Sigmoid colon (tissue), 7 donors: ENCODE results near the gene ROBO1. TPM values are rescaled to one million over a fixed set of nuclear protein-coding genes. Genes with fewer than 3 reads are reported as not detected.

Experiments
- DNase-seq: peaks from one replicate; pipeline ENCODE4 v3.0.0-alpha.2; 2019
- H3K27ac ChIP-seq, 4 donors: fragments of 200-600 bp; sonication (generic); one replicate each; pipeline ENCODE4 v1.5.1; 2016 to 2019; ENCODE audit warnings: mild to moderate bottlenecking in 1 of 4
- H3K27me3 ChIP-seq, 3 donors: fragments of 200-600 bp; sonication (generic); one replicate each; pipeline ENCODE4 v1.5.1; 2019; ENCODE audit warnings: mild to moderate bottlenecking in 1 of 3
- H3K36me3 ChIP-seq, 4 donors: fragments of 200-600 bp; sonication (generic); one replicate each; pipeline ENCODE4 v1.5.1; 2016 to 2019
- H3K4me1 ChIP-seq, 4 donors: fragments of 200-600 bp; sonication (generic); one replicate each; pipeline ENCODE4 v1.5.1; 2017 to 2019
- H3K4me3 ChIP-seq, 4 donors: fragments of 200-600 bp; sonication (generic); one replicate each; pipeline ENCODE4 v1.5.1; 2017 to 2019; ENCODE audit warnings: mild to moderate bottlenecking in 2 of 4, moderate library complexity in 1 of 4
- H3K9me3 ChIP-seq, 4 donors: fragments of 200-600 bp in 3 of 4; sonication (generic) in 3 of 4; one replicate each; pipeline versions ENCODE4 v1.5.1 to v1.6.1; 2013 to 2019
- CTCF ChIP-seq, 4 experiments: fragments of 450-650 bp in 3 of 4; fragments of 200-600 bp in 1 of 4; IDR thresholded peaks; one replicate each; pipeline ENCODE4 v1.5.1; 2016 to 2019; ENCODE audit warnings: antibody characterized with exemption in 4 of 4, mild to moderate bottlenecking in 3 of 4, moderate library complexity in 2 of 4
- EP300 ChIP-seq, 4 donors: sonication (generic); formaldehyde crosslinking; IDR thresholded peaks; one replicate each; pipeline ENCODE4 v1.6.1; 2017; ENCODE audit warnings: antibody characterized with exemption in 4 of 4
- POLR2A ChIP-seq, 2 donors: fragments of 450-650 bp; IDR thresholded peaks; one replicate each; pipeline ENCODE4 v1.6.1; 2016; ENCODE audit warnings: antibody characterized with exemption in 2 of 2, mild to moderate bottlenecking in 2 of 2, moderate library complexity in 2 of 2
- POLR2AphosphoS5 ChIP-seq, 4 donors: sonication (generic); formaldehyde crosslinking; IDR thresholded peaks; one replicate each; pipeline ENCODE4 v1.6.1; 2017; ENCODE audit warnings: antibody characterized with exemption in 4 of 4
- WGBS, 2 donors: extraction: QIAGEN DNeasy Blood & Tissue Kit; methylation state at CpG; one replicate each; pipeline ENCODE4 v1.1.7; 2013; 5-methylcytosine and 5-hydroxymethylcytosine counted together
- intact Hi-C: fragments of 100-400 bp; cut with DNase I; formaldehyde crosslinking; loops from one replicate; pipeline ENCODE4 v1.15.1; 2023
- polyA plus RNA-seq, 3 donors: library from polyadenylated mRNA; stranded (reverse); fragments of 200-250 nt; gene quantifications; one replicate each; pipeline ENCODE4 v1.2.3, GENCODE V29; 2013
- total RNA-seq, 4 donors: library from RNA; depleted of rRNA; stranded (reverse); fragments of >200 nt; gene quantifications; one replicate each; pipeline ENCODE4 v1.1.0, GENCODE V29; 2016
- donor health status: healthy with polysubstance abuse.
- donor health status: Bipolar disorder and iron deficiency.
- donor health status: healthy.

Gene ROBO1
- total and polyA plus RNA-seq, 7 donors: 0.69 to 45.7 (median 32.4) TPM

- Histone ChIP-seq H3K4me1 (no peaks in the 10 kb centered on the region), H3K27ac (no peak overlapping the region), H3K4me3 (no peak overlapping the region), H3K27me3 (no peaks in the 10 kb centered on the region), H3K36me3 (no peaks in the 10 kb centered on the region), H3K9me3 (no peaks in the 10 kb centered on the region)
- DNase-seq: no peak
- TF ChIP-seq POLR2AphosphoS5 (IDR thresholded peaks at IDR 0.05) (no peak), CTCF (IDR thresholded peaks at IDR 0.05) (peak in 3 of 4 experiments; percentile 40 to 71 (median 65))
- intact Hi-C loops: loop anchor here (1.0 to 10.0 kb wide), 3 partner anchors 334 to 462 kb away; no protein-coding TSS in a partner anchor
These were observed 735.0 kb downstream of the ROBO1 start for GRCh38 chr3:79032686-79033318.

- H3K36me3 ChIP-seq: no peaks in the 10 kb centered on the region
- DNase-seq: no peak
- no peak overlapping the region for H3K4me3 ChIP-seq
- no peak overlapping the region for H3K27ac ChIP-seq
- TF ChIP-seq POLR2A (IDR thresholded peaks at IDR 0.05) (no peak), EP300 (IDR thresholded peaks at IDR 0.05) (no peak), CTCF (IDR thresholded peaks at IDR 0.05) (no peak), POLR2AphosphoS5 (IDR thresholded peaks at IDR 0.05) (no peak)
- no peaks in the 10 kb centered on the region for H3K4me1 ChIP-seq
- no peaks in the 10 kb centered on the region for H3K9me3 ChIP-seq
- H3K27me3 ChIP-seq: no peaks in the 10 kb centered on the region
- intact Hi-C loops: loop anchor here (5.0 to 10.0 kb wide), 2 partner anchors 337 to 465 kb away; no protein-coding TSS in a partner anchor
These were observed 737.6 kb downstream of the ROBO1 start for GRCh38 chr3:79030157-79030556.

GRCh38 chr3:79028916-79029315 lies 738.9 kb downstream of the ROBO1 start:
- H3K27me3 ChIP-seq: no peaks in the 10 kb centered on the region
- no peaks in the 10 kb centered on the region for H3K9me3 ChIP-seq
- no peak overlapping the region for H3K4me3 ChIP-seq
- DNase-seq: no peak
- intact Hi-C loops: no loop called here
- no peaks in the 10 kb centered on the region for H3K4me1 ChIP-seq
- no peak for TF ChIP-seq POLR2A (IDR thresholded peaks at IDR 0.05)
- TF ChIP-seq CTCF (IDR thresholded peaks at IDR 0.05): no peak
- no peak for TF ChIP-seq POLR2AphosphoS5 (IDR thresholded peaks at IDR 0.05)
- no peak for TF ChIP-seq EP300 (IDR thresholded peaks at IDR 0.05)
- no peak overlapping the region for H3K27ac ChIP-seq
- H3K36me3 ChIP-seq: no peaks in the 10 kb centered on the region
- WGBS, 2 donors: 88 to 93% methylated on average over 1 of the region's 1 CpG

- intact Hi-C loops: no loop called here
- TF ChIP-seq POLR2AphosphoS5 (IDR thresholded peaks at IDR 0.05): no peak
- no peak for TF ChIP-seq EP300 (IDR thresholded peaks at IDR 0.05)
- TF ChIP-seq CTCF (IDR thresholded peaks at IDR 0.05): no peak
- no peak for TF ChIP-seq POLR2A (IDR thresholded peaks at IDR 0.05)
- DNase-seq: no peak
These were observed 740.2 kb downstream of the ROBO1 start for GRCh38 chr3:79027593-79027992.

GRCh38 chr3:79019924-79020173 lies 747.9 kb downstream of the ROBO1 start:
- peak overlapping the region in 1 of 4 donors; percentile 95 for H3K4me3 ChIP-seq
- no peaks in the 10 kb centered on the region for H3K36me3 ChIP-seq
- no peaks in the 10 kb centered on the region for H3K27me3 ChIP-seq
- H3K4me1 ChIP-seq: peaks cover 0 to 24% (median 4%) of the 10 kb centered on the region in 4 donors
- intact Hi-C loops: loop anchor here (5.0 kb wide), 3 partner anchors 148 to 347 kb away; no protein-coding TSS in a partner anchor
- peak overlapping the region in 3 of 4 donors; percentile 82 to 95 (median 90) for H3K27ac ChIP-seq
- no peaks in the 10 kb centered on the region for H3K9me3 ChIP-seq
- no peak for TF ChIP-seq POLR2A (IDR thresholded peaks at IDR 0.05)
- TF ChIP-seq EP300 (IDR thresholded peaks at IDR 0.05): no peak
- TF ChIP-seq POLR2AphosphoS5 (IDR thresholded peaks at IDR 0.05): no peak
- TF ChIP-seq CTCF (IDR thresholded peaks at IDR 0.05): no peak
- no peak for DNase-seq

More at GRCh38 chr3:79027593-79027992, 740.2 kb downstream of the ROBO1 start:
- no peak overlapping the region for H3K4me3 ChIP-seq
- no peaks in the 10 kb centered on the region for H3K4me1 ChIP-seq
- H3K27me3 ChIP-seq: no peaks in the 10 kb centered on the region
- H3K36me3 ChIP-seq: no peaks in the 10 kb centered on the region
- H3K9me3 ChIP-seq: no peaks in the 10 kb centered on the region
- no peak overlapping the region for H3K27ac ChIP-seq
- 81 to 86% methylated on average over 2 of the region's 2 CpGs for WGBS, 2 donors
